ENCODE results near the gene IL23R. TPM values are rescaled to one million over a fixed set of nuclear protein-coding genes. Genes with fewer than 3 reads are reported as not detected.

IL23R gene
- total RNA-seq, 4 donors from 2014 or later: not detected

DNA sequence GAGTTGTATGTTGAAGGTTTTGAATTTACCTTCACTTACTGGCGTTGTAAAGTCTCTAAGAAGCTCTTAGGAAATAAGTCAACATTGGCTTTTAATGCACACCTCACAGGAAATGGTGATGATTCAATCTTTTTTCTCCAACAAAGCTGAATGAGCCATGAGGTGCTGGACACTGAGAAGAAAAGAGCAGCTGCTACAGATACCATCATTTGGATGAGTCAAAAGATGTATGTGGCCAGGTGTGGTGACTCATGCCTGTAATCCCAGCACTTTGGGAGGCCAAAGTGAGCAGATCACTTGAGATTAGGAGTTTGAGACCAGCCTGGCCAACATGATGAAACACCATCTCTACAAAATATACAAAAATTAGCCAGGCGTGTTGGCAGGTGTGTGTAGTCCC, 3.3 kb upstream of the IL23R start:
- no peak overlapping the region for H3K27ac ChIP-seq
- no peaks in the 10 kb centered on the region for H3K36me3 ChIP-seq
- intact Hi-C loops (cut with DNase I): no loop called here
- no peaks in the 10 kb centered on the region for H3K27me3 ChIP-seq
- H3K4me3 ChIP-seq (replicated peaks in 1 of 3): no peak overlapping the region
- 88% methylated on average over 2 of the region's 2 CpGs for WGBS, 2 donors
- no peaks in the 10 kb centered on the region for H3K9me3 ChIP-seq
- no peaks in the 10 kb centered on the region for H3K4me1 ChIP-seq
- no peak for DNase-seq
- TF ChIP-seq, protein P1, sequence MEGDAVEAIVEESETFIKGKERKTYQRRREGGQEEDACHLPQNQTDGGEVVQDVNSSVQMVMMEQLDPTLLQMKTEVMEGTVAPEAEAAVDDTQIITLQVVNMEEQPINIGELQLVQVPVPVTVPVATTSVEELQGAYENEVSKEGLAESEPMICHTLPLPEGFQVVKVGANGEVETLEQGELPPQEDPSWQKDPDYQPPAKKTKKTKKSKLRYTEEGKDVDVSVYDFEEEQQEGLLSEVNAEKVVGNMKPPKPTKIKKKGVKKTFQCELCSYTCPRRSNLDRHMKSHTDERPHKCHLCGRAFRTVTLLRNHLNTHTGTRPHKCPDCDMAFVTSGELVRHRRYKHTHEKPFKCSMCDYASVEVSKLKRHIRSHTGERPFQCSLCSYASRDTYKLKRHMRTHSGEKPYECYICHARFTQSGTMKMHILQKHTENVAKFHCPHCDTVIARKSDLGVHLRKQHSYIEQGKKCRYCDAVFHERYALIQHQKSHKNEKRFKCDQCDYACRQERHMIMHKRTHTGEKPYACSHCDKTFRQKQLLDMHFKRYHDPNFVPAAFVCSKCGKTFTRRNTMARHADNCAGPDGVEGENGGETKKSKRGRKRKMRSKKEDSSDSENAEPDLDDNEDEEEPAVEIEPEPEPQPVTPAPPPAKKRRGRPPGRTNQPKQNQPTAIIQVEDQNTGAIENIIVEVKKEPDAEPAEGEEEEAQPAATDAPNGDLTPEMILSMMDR (IDR thresholded peaks at IDR 0.05): no peak
- TF ChIP-seq POLR2A (IDR thresholded peaks at IDR 0.05): no peak

DNA sequence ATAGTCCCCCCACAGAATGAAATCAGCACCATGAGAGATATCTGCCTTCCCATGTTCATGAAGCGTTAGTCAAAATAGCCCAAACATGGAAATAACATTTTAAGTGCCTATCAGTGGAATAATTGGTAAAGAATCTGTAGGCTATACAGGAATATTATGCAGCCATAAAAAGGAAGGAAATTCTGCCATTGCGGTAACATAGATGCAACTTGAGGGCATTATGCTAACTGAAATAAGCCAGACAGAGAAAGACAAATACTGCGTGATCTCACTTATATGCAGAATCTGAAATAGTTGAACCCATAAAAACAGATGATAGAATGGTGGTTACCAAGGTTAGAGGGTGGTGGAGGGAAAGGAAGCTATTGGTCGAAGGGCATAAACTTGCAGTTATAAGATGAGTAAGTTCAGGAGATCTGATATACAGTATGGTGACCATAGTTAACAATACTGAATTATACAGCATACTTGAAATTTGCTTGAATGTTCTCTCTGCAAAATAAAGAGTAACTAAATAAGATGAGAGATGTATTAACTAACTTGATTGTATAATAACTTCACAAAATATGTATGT, 699 bp upstream of the IL23R start:
- H3K9me3 ChIP-seq: no peaks in the 10 kb centered on the region
- H3K4me1 ChIP-seq: no peaks in the 10 kb centered on the region
- no peak overlapping the region for H3K4me3 ChIP-seq (replicated peaks in 1 of 3)
- no peak overlapping the region for H3K27ac ChIP-seq
- intact Hi-C loops (cut with DNase I): no loop called here
- TF ChIP-seq, protein P1 (IDR thresholded peaks at IDR 0.05): no peak
- TF ChIP-seq POLR2A (IDR thresholded peaks at IDR 0.05): no peak
- WGBS, 2 donors: 94 to 95% methylated on average over 4 of the region's 4 CpGs
- H3K27me3 ChIP-seq: no peaks in the 10 kb centered on the region
- no peaks in the 10 kb centered on the region for H3K36me3 ChIP-seq
- DNase-seq: no peak

DNA sequence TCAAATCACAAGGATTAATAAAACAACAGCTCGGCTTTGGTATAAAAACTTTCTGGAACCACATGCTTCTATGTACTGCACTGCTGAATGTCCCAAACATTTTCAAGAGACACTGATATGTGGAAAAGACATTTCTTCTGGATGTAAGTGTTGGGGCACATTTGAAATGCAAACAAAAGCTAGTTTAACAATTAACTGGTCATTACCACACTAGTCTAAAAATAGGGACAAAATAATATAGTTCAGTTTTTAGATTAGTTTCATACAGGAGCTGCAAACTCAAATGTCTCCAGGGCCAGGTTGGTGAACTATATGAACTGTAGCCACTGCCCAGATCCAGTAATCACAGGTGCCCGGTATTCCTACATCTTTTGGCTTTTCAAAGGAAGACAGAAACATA, 3.2 kb downstream of the IL23R start:
- Histone ChIP-seq H3K36me3 (no peaks in the 10 kb centered on the region), H3K27ac (no peak overlapping the region), H3K27me3 (no peaks in the 10 kb centered on the region), H3K4me3 (replicated peaks in 1 of 3) (no peak overlapping the region), H3K9me3 (no peaks in the 10 kb centered on the region), H3K4me1 (no peaks in the 10 kb centered on the region)
- intact Hi-C loops (cut with DNase I): no loop called here
- no peak for TF ChIP-seq POLR2A (IDR thresholded peaks at IDR 0.05)
- WGBS, 2 donors: 83 to 84% methylated on average over 2 of the region's 2 CpGs
- DNase-seq: no peak

DNA sequence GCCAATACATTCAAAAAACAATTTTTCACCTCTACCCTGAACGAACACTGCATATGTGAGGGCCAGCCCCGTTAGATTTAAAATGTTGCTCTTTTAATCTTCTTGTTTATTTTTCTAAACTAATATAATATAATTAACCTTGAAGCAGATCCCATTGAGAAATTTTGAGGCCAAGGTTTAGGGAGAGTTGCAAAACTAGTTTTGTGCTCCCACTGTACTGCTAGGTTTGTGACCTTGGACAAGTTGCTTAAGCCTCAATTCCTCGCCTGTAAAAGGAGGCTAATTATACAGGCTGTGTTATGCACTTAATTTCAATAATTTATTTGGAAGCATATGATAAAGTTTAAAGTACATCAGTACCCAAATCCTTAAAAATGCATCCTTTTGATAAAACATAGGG, 3.7 kb downstream of the IL23R start:
- H3K27ac ChIP-seq: no peak overlapping the region
- no peaks in the 10 kb centered on the region for H3K27me3 ChIP-seq
- WGBS, 2 donors: 85 to 87% methylated on average over 3 of the region's 3 CpGs
- no peaks in the 10 kb centered on the region for H3K9me3 ChIP-seq
- no peak for TF ChIP-seq POLR2A (IDR thresholded peaks at IDR 0.05)
- TF ChIP-seq, protein P1 (IDR thresholded peaks at IDR 0.05): no peak
- no peaks in the 10 kb centered on the region for H3K36me3 ChIP-seq
- DNase-seq: no peak
- intact Hi-C loops (cut with DNase I): no loop called here
- no peak overlapping the region for H3K4me3 ChIP-seq (replicated peaks in 1 of 3)
- H3K4me1 ChIP-seq: no peaks in the 10 kb centered on the region

DNA sequence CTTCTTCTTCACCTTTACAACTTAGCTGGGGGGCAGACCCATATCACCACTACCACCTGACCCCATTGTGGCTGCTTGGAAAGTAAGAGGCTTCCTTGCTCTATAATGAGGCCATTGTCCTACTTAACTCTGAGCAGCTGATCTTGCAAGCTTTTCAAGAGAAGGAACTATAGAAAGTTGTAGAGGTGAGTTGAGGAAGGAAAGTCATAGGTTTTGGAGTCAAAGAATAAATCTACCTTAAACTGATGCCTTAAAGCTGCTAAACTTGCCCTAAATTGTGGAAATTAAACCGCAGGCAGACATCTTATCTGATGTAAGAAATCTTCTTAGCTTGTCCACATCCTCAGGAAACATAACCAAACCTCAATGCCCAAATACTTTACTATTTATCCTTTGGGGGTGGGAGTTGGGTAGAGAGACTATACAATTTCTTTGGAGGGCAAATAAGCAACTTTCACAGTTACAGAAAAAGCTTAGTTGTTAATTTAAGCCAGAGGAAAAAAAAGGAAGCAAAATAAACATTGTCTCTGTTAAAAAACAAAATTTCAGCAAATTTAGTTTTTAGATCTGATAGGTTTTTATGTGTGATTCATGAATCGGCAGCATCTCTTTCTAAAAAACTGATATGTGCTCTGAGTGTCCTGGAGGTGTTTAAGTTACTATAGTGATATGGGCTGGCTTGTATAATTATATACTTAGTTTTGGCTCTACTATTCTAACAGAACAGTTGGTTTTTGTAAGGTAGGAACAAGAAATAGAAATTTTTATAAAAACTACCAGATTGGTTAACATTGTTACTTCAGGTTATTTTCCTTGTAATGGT, 4.7 kb downstream of the IL23R start:
- DNase-seq: no peak
- intact Hi-C loops (cut with DNase I): no loop called here
- WGBS, 2 donors: 83 to 89% methylated on average over 2 of the region's 2 CpGs

More for the DNA sequence above, 4.7 kb downstream of the IL23R start:
- H3K9me3 ChIP-seq: no peaks in the 10 kb centered on the region
- H3K36me3 ChIP-seq: no peaks in the 10 kb centered on the region
- no peak overlapping the region for H3K27ac ChIP-seq
- no peaks in the 10 kb centered on the region for H3K27me3 ChIP-seq
- no peaks in the 10 kb centered on the region for H3K4me1 ChIP-seq
- no peak overlapping the region for H3K4me3 ChIP-seq (replicated peaks in 1 of 3)
- TF ChIP-seq POLR2A (IDR thresholded peaks at IDR 0.05): no peak
- TF ChIP-seq, protein P1 (IDR thresholded peaks at IDR 0.05): no peak
